Transverse colon (tissue), 4 donors: ENCODE data around the gene AQP9. TPM values are rescaled to one million over a fixed set of nuclear protein-coding genes. Genes with fewer than 3 reads are reported as not detected.

Experiments
- DNase-seq: peaks from one replicate; pipeline ENCODE4 v3.0.0-alpha.2; 2019
- H3K27ac ChIP-seq, 4 donors: fragments of 200-600 bp; sonication (generic); 2 replicates each; pipeline ENCODE4 v1.5.1; 2016 to 2018; ENCODE audit warnings: inconsistent platforms in 4 of 4
- H3K27me3 ChIP-seq: fragments of 200-600 bp; sonication (generic); 2 replicates; pipeline ENCODE4 v1.5.1; 2017; ENCODE audit warnings: inconsistent platforms
- H3K36me3 ChIP-seq, 4 donors: fragments of 200-600 bp; sonication (generic); 2 replicates each; pipeline ENCODE4 v1.5.1; 2017 to 2019; ENCODE audit warnings: inconsistent platforms in 4 of 4
- H3K4me1 ChIP-seq, 4 donors: fragments of 200-600 bp; sonication (generic); 2 replicates each; pipeline ENCODE4 v1.5.1; 2017 to 2020; ENCODE audit warnings: inconsistent platforms in 4 of 4
- H3K4me3 ChIP-seq, 4 donors: fragments of 200-600 bp; sonication (generic); 1 replicate in 1 of 4; 2 replicates in 3 of 4; pipeline versions ENCODE4 v1.5.1 to v1.6.1; 2017 to 2019; ENCODE audit warnings: inconsistent platforms in 4 of 4
- H3K9me3 ChIP-seq, 2 donors: fragments of 200-600 bp; sonication (generic); 2 replicates each; pipeline ENCODE4 v1.5.1; 2017 to 2019; ENCODE audit warnings: inconsistent platforms in 2 of 2
- EP300 ChIP-seq: sonication (generic); formaldehyde crosslinking; IDR thresholded peaks from one replicate; pipeline ENCODE4 v1.6.1; 2017; ENCODE audit warnings: antibody characterized with exemption, low read depth
- POLR2A ChIP-seq: fragments of 450-650 bp; IDR thresholded peaks from one replicate; pipeline ENCODE4 v1.6.1; 2016; ENCODE audit warnings: antibody characterized with exemption, mild to moderate bottlenecking, moderate library complexity
- POLR2AphosphoS5 ChIP-seq, 3 donors: sonication (generic); formaldehyde crosslinking; IDR thresholded peaks; one replicate each; pipeline ENCODE4 v1.6.1; 2016; ENCODE audit warnings: antibody characterized with exemption in 3 of 3
- WGBS, 2 donors: methylation state at CpG; one replicate each; pipeline ENCODE4 v1.1.5; 2018; ENCODE audit warnings: low coverage in 1 of 2; 5-methylcytosine and 5-hydroxymethylcytosine counted together
- in situ Hi-C, 4 donors: fragments of 200-750 bp; cut with MboI; loops; one replicate each; pipeline versions ENCODE4 v1.15.0 to v1.15.1; 2017; ENCODE audit warnings: low sequenced_read_pairs in 3 of 4, low pct_ligation_motif_present in 1 of 4, low pct_unique_long_range_greater_than_20kb in 1 of 4
- intact Hi-C: fragments of 100-400 bp; cut with DNase I; formaldehyde crosslinking; loops from one replicate; pipeline ENCODE4 v1.15.1; 2023; ENCODE audit warnings: low total_unique reads
- total RNA-seq, 4 donors: library from RNA; depleted of rRNA; stranded (reverse); fragments of >200 nt; gene quantifications; one replicate each; pipeline ENCODE4 v1.1.0, GENCODE V29; 2016
- TF ChIP-seq, protein P1 (sequence below), 5 experiments: fragments of 200-600 bp in 3 of 5; fragments of 450-650 bp in 2 of 5; sonication (generic) in 3 of 5; IDR thresholded peaks; 1 replicate in 2 of 5; 2 replicates in 3 of 5; pipeline ENCODE4 v1.5.1; 2016 to 2017; ENCODE audit warnings: antibody characterized with exemption in 5 of 5, inconsistent platforms in 3 of 5, mild to moderate bottlenecking in 2 of 5, moderate library complexity in 1 of 5

The AQP9 gene, protein sequence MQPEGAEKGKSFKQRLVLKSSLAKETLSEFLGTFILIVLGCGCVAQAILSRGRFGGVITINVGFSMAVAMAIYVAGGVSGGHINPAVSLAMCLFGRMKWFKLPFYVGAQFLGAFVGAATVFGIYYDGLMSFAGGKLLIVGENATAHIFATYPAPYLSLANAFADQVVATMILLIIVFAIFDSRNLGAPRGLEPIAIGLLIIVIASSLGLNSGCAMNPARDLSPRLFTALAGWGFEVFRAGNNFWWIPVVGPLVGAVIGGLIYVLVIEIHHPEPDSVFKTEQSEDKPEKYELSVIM
- total RNA-seq = under 1 TPM in 2 of 4 donors, not detected in 2; 0.14 to 0.32 TPM

DNA sequence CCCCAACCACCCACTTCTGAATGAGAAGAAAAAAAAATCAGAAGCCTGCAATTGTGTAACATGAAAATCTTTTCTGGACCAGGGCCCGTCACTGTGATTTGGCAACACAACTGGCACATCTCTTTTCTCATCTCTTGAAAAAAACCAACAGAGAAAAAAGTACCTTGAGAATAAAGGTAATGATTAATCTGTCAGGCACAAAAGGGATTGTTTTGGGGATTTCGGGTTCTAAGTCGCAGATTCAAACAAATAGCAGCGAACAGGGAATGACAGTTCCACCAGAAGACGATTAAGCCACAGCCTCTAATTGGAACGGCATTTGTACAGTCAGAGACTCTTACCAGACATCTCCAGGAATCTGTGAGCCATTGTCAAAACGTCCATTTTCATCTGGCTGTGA, at the start of gene AQP9:
Gene AQP9, plus strand, starts transcription at position 276 of the 400 bp plus-strand sequence. CDS start 185 bp downstream, outside the sequence.
- H3K9me3 ChIP-seq = no peaks in the 10 kb centered on the region
- 70 to 88% methylated on average over 5 to 7 of the region's 7 CpGs for WGBS, 2 donors
- no peaks in the 10 kb centered on the region for H3K36me3 ChIP-seq
- no peak for DNase-seq
- intact Hi-C loops (no loop called here), in situ Hi-C loops (no loop called here)
- no peak within 1 kb of the TSS for H3K4me3 ChIP-seq
- TF ChIP-seq EP300 (no peak), POLR2A (no peak), POLR2AphosphoS5 (IDR thresholded peaks at IDR 0.05) (no peak)
- TF ChIP-seq, protein P1, sequence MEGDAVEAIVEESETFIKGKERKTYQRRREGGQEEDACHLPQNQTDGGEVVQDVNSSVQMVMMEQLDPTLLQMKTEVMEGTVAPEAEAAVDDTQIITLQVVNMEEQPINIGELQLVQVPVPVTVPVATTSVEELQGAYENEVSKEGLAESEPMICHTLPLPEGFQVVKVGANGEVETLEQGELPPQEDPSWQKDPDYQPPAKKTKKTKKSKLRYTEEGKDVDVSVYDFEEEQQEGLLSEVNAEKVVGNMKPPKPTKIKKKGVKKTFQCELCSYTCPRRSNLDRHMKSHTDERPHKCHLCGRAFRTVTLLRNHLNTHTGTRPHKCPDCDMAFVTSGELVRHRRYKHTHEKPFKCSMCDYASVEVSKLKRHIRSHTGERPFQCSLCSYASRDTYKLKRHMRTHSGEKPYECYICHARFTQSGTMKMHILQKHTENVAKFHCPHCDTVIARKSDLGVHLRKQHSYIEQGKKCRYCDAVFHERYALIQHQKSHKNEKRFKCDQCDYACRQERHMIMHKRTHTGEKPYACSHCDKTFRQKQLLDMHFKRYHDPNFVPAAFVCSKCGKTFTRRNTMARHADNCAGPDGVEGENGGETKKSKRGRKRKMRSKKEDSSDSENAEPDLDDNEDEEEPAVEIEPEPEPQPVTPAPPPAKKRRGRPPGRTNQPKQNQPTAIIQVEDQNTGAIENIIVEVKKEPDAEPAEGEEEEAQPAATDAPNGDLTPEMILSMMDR (IDR thresholded peaks at IDR 0.05) = no peak
- H3K4me1 ChIP-seq = no peaks in the 10 kb centered on the region
- H3K27me3 ChIP-seq = no peaks in the 10 kb centered on the region
- H3K27ac ChIP-seq = no peak within 1 kb of the TSS

DNA sequence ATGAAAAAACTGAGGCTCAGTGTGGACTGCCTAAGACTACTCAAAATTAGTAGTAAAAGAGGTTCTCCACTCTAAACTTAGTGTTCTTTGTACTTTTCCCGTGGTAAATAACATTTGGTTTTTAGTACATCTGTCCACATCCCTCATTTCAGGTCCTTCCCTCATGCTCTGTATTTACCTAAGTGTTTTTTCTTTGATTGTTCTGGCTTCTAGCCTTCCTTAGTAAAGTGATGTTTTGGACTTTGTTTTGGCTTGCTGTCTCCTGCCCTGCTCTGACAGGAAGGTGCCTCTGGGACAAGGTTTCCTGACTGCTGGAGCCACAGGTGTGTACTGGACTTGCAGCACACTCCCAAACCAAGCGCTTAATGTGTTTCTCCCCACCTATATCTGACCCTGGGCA, 42.8 kb upstream of the AQP9 start:
- Histone ChIP-seq H3K27me3 (no peaks in the 10 kb centered on the region), H3K4me3 (no peak overlapping the region), H3K27ac (no peak overlapping the region), H3K9me3 (no peaks in the 10 kb centered on the region), H3K4me1 (no peaks in the 10 kb centered on the region), H3K36me3 (no peaks in the 10 kb centered on the region)
- DNase-seq = no peak
- TF ChIP-seq POLR2A (no peak), EP300 (no peak)
- TF ChIP-seq, protein P1 (IDR thresholded peaks at IDR 0.05) = no peak
- intact Hi-C loops = no loop called here
- 33 to 66% methylated on average over 2 of the region's 2 CpGs for WGBS, 2 donors
- in situ Hi-C loops = no loop called here

DNA sequence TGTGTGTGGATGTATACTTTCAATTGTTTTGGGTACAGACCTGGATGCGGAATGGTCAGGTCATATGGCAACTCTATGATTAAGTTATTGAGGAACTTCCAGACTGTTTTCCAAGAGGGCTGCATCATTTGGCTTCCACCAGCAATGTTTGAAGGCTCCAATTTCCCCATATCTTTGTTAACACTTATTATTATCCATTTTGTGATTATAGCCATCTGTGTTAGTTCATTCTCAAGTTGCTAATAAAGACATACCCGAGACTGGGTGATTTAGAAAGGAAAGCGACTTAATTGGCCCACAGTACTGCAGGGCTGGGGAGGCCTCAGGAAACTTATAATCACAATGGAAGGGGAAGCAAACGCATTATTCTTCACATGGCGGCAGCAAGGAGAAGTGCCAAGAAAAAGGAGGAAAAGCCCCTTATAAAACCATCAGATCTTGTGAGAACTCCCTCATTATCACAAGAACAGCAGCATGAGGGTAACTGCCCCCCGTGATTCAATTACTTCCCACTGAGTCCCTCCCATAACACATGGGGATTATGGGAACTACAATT, 41.6 kb upstream of the AQP9 start:
- Histone ChIP-seq H3K4me3 (no peak overlapping the region), H3K27ac (no peak overlapping the region), H3K9me3 (no peaks in the 10 kb centered on the region), H3K27me3 (peaks cover 5% of the 10 kb centered on the region), H3K4me1 (no peaks in the 10 kb centered on the region), H3K36me3 (no peaks in the 10 kb centered on the region)
- intact Hi-C loops (no loop called here), in situ Hi-C loops (no loop called here)
- TF ChIP-seq, protein P1 (IDR thresholded peaks at IDR 0.05) = no peak
- TF ChIP-seq POLR2AphosphoS5 (IDR thresholded peaks at IDR 0.05) (no peak), POLR2A (no peak), EP300 (no peak)
- DNase-seq = no peak
- WGBS, 2 donors = 60 to 90% methylated on average over 2 to 6 of the region's 6 CpGs

DNA sequence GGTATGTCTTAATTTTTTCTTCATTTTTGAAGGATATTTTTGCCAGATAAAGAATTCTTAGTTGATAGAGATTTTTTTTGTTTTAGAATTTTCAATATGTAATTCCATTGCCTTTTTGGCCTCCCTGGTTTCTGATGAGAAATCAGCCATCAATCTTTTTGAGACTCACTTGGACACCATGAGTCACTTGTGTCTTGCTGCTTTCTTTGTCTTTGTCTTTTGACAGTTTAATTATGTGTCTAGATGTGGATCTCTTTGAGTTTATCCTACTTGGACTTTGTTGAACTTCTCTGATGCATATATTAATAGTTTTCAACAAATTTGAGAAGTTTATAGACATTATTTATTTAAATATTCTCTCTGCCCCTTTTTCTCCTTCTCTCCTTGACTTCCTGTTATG, 34.7 kb upstream of the AQP9 start:
- intact Hi-C loops = no loop called here

More for the DNA sequence above, 34.7 kb upstream of the AQP9 start:
- Histone ChIP-seq H3K36me3 (no peaks in the 10 kb centered on the region), H3K4me3 (no peak overlapping the region), H3K27me3 (peaks cover 17% of the 10 kb centered on the region), H3K9me3 (no peaks in the 10 kb centered on the region), H3K4me1 (no peaks in the 10 kb centered on the region), H3K27ac (no peak overlapping the region)
- in situ Hi-C loops = no loop called here
- TF ChIP-seq POLR2A (no peak), POLR2AphosphoS5 (IDR thresholded peaks at IDR 0.05) (no peak), EP300 (no peak)
- TF ChIP-seq, protein P1 (IDR thresholded peaks at IDR 0.05) = no peak
- DNase-seq = no peak
